ENCODE results near the gene SLC6A19.

Gene SLC6A19

DNA sequence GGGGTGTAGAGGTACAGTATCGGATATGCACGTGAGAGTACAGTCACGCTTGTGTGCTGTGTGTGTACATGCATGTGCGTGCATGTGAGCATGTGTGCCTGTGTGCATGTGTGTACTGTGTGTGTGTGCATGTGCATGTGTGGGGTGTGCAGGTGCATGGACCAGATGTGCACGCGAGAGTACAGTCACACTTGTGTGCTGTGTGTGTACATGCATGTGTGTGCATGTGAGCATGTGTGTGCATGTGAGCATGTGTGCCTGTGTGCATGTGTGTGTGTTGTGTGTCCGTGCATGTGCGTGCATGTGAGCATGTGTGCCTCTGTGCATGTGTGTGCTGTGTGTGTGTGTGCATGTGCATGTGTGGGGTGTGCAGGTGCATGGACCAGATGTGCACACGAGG, 10.3 kb downstream of the SLC6A19 start:
- no peak for DNase-seq

DNA sequence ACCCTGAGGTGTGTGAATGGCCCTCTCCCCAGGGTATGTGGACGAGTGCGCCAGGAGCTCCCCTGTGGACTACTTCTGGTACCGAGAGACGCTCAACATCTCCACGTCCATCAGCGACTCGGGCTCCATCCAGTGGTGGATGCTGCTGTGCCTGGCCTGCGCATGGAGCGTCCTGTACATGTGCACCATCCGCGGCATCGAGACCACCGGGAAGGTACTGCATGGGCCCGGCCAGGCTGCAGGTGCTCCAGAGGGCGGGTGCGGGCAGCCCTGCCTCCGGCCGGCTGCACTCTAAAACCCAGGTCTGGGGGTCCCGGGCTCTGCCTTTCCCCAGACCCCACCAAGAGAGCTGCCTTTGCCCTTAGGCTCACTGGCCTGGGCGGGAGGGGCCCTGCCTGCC, 10.9 kb downstream of the SLC6A19 start:
- no peak for DNase-seq

DNA sequence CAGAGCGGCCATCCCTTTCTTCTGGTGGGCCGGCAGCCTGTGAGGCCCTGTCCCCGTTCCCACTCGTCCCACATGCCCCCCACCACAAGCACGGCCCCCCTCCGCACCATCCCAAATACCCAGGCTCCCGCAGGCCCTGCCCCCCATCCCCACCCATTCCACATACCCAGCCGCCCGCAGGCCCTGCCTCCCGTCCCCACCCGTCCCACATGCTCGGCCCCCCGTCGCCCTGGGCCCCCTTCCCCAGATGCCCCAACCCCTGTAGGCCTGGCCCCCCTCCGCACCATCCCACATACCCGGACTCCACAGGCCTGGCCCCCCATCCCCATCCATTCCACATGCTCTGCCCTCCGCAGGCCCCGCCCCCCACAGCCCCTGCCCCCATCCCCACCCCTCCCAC, 11.5 kb downstream of the SLC6A19 start:
- DNase-seq: no peak

- DNase-seq: no peak
These were observed 12.2 kb downstream of the SLC6A19 start for GRCh38 chr5:1213508-1214162.

DNA sequence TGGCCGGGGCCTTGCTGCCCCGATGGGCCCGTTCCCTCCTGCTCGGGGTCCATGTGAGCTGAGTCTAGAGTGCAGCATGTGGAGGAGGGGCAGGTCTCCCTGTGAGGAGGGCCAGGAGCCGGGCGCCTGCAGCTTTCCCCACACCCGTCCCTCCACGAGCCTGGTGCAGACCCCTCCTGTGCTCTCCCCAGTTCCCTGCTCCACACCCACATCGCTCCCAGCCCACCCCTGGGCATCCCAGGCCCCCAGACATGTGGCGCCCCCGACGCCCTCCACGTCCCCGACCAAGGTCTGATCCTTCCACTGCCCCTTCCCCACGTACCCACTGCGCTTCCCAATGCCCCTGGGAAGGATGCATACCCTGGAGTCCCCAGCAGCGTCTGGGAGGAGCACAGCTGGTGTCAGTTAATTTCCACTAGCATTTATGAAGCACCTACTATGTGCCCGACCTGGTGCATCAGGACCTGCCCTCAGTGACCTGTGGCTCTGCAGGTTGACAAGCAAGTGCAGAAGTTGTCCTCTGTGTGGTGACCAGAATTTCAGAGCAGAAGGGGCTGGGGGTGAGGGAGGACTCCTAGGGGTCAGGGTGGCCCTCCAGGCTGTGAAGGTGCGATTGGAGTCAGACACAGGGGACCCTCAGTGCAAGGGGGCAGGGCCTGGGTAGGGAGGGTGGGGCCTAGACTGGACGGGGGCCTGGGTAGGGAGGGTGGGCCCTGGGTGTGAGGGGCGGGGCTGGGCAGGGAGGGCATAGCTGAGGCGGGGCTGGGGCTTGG, 13.0 kb downstream of the SLC6A19 start:
- DNase-seq: no peak

GRCh38 chr5:1214936-1215220, 13.5 kb downstream of the SLC6A19 start:
- no peak for DNase-seq

- DNase-seq: no peak
These were observed 14.1 kb downstream of the SLC6A19 start for GRCh38 chr5:1215320-1216096.

DNA sequence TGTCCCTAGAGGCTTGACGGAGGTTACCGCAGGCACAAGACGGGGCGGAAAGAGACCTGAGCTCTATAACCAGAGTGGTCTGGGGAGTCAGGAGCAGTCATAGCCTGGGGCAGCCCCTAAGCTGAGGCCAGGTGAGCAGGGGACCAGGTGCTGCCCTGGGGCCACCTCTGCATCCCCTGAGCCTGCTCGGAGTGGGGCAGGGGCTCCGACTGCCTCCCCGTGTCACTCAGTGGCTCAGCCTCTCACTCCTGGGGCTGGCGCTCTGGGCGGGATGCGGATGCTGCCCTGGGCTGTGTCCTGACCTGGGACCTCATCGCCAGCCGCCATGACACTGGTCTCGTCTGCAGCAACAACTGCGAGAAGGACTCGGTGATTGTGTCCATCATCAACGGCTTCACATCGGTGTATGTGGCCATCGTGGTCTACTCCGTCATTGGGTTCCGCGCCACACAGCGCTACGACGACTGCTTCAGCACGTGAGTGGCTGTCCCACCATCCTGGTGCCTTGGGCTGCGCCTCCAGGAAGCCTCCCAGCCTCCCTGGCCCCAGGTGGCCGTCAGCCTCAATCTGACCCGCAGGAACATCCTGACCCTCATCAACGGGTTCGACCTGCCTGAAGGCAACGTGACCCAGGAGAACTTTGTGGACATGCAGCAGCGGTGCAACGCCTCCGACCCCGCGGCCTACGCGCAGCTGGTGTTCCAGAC, 15.0 kb downstream of the SLC6A19 start:
- no peak for DNase-seq

DNA sequence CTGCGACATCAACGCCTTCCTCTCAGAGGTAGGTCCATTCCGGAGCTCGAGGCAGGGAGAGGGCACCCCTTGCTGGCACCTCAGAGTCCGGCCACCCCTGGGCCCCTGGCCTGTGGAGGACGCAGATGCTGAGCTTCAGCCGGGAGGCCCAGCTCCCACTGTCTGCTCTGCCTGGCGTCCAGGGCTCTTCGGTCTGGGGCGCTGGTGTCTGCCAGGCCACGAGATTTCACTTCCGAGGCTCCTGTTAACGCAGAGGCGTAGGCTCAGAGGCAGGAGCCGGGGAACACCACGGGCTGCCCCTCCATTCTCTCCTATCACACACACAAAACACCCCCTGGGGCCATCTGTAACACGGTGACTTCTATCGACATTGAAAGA, 15.5 kb downstream of the SLC6A19 start:
- DNase-seq: no peak

DNA sequence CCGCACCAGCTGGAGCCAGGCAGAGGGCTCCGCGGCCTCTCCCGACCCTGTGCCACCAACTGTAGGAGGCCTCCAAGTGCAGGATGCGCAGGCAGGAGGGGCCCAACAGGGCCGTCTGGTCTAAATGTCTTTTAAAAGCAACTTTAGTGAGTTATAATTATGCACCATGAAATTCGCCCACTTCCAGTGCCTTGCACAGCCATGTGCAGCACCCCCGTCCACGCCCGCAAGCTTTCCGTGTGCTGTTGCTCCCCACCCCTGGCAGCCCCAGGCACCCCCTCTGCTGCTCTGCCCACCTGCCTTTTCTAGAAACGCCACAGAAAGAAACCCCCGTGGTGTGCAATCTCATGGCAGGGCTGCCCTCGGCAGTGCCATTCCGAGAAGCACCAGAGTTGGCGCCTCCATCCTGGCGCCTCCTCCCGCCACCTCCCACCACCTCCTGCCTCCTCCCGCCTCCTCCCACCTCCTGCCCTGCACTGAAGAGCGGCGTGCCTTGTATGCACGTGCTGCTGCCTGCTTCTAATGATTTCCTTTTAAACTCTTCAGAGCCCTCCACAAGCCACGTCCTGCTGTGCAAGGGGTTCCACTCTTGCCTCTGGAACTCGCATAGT, 16.3 kb downstream of the SLC6A19 start:
- DNase-seq: no peak

GRCh38 chr5:1218351-1219080, 17.1 kb downstream of the SLC6A19 start:
- DNase-seq: no peak

- DNase-seq: no peak
These were observed 17.8 kb downstream of the SLC6A19 start for GRCh38 chr5:1219098-1219767.

DNA sequence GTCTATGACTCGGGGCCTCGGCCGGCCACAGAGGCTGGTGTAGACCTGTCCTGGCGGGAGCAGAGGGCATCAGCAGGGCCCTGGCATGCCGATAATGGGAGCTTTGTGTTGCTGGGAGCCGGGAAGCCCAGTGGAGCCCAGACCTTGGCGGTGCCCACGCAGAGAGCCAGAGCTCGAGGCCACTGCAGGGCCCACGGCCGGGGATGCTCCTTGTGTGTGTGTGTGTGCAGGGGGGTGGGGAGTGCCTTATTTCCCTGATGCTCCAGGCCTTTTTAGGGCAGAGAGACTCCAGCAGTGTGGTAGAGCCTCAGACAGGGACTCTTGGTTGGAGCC, 18.3 kb downstream of the SLC6A19 start:
- no peak for DNase-seq

GRCh38 chr5:1220351-1220750, 19.0 kb downstream of the SLC6A19 start:
- no peak for DNase-seq

DNA sequence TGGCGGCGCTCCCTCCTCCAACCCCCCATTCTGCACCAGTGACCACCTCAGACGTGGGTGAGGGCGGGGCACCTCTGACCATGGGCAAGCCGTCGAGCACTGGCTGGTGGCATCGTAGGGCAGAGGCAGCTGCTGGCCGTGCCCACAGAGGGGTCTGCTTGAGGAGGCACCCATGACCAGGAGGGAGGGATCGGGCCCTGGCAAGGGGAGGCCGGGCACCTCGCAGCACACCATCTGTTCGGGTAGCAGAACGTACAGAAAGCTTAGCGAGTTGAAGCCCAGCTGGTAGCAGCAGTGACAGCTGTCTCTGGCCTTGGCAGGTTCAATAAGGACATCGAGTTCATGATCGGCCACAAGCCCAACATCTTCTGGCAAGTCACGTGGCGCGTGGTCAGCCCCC, 19.4 kb downstream of the SLC6A19 start:
- DNase-seq: no peak

GRCh38 chr5:1221721-1222120, 20.3 kb downstream of the SLC6A19 start:
- no peak for DNase-seq

GRCh38 chr5:1222147-1222546, 20.8 kb downstream of the SLC6A19 start:
- DNase-seq: no peak

- DNase-seq: no peak
These were observed 21.4 kb downstream of the SLC6A19 start for GRCh38 chr5:1222621-1223277.

- no peak for DNase-seq
These were observed 21.9 kb downstream of the SLC6A19 start for GRCh38 chr5:1223278-1223670.

DNA sequence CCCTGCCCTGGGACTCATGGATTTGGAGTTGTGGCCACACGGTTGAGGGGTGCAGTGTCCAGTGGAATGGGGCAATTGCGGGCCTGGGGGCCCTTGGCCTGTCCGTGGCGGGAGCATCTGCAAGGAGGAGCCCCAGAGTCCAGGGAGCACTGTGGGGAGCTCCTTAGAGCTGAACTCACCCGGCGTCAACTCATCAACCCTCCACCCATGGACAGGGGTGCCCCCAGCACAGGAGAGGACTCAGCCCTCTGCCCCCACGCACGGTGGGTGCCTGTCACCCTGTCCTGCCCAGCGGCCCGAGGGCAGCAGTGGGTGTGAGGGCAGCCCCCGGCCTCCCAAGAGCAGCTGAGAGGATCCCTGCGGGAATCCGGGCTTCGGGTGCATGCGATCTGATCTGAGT, 23.2 kb downstream of the SLC6A19 start:
- no peak for DNase-seq

DNA sequence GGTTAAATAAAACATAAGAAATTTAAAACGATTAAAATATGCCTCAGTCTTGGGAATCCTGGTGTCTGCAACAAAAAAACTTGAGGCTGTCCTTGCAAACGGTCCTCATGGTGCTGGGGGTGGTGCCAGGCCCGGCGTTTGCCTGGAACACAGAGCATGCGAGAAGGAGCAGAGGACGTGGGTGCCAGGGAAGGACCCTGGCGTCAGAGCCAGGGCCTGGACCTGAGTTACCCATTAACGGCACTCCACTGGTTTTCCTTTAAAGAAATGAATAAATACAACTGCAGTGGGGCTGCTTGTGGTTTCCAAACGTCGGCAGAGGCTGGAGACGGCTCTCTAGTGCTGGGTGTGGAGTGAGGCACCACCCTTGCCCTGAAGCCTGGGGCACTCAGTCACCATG, 23.7 kb downstream of the SLC6A19 start, which contains the start of gene SLC6A18:
Gene SLC6A18, plus strand, starts transcription at position 301 of the 400 bp plus-strand sequence. Its CDS starts 97 bp downstream, at position 398.
- DNase-seq: no peak

All from GOT3 (cell line).